PFSK-1 (cell line): Measurements from ENCODE around the gene DPP6.

Experiments used
- POLR2AphosphoS5 ChIP-seq: IDR thresholded peaks from 2 replicates; pipeline ENCODE4 v1.6.1; 2012; ENCODE audit warnings: low read depth, mild to moderate bottlenecking, control low read depth, low read length, moderate library complexity
- TF ChIP-seq, protein P1 (sequence below), 2 experiments: IDR thresholded peaks; 2 replicates each; pipeline versions ENCODE4 v1.6.1 to v1.8.0; 2011 to 2012; ENCODE audit warnings: low read depth in 2 of 2, low read length in 2 of 2, control low read depth in 1 of 2, inconsistent platforms in 1 of 2, mild to moderate bottlenecking in 1 of 2, moderate library complexity in 1 of 2; ENCODE audit not compliant: insufficient read depth in 1 of 2

DNA sequence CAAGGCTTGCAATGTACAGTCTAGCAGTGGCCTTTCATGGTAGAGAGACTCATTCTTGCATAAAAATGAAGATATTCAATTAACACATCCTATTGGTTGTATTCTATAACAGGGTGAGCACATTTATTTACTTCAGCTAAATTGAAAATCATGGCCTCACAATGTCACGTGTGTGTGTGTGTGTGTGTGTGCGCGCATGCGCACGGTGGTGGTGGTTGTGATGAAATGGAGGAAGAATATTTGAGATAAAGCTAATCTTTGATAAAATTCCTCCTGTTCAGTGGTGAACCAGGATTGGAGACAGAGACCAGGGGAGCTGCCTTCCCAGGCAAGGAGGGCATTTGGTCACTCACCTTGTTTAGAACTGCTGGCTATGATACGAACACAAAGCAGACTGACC, 199.8 kb downstream of the DPP6 start:
- TF ChIP-seq POLR2AphosphoS5: no peak
- TF ChIP-seq, protein P1, sequence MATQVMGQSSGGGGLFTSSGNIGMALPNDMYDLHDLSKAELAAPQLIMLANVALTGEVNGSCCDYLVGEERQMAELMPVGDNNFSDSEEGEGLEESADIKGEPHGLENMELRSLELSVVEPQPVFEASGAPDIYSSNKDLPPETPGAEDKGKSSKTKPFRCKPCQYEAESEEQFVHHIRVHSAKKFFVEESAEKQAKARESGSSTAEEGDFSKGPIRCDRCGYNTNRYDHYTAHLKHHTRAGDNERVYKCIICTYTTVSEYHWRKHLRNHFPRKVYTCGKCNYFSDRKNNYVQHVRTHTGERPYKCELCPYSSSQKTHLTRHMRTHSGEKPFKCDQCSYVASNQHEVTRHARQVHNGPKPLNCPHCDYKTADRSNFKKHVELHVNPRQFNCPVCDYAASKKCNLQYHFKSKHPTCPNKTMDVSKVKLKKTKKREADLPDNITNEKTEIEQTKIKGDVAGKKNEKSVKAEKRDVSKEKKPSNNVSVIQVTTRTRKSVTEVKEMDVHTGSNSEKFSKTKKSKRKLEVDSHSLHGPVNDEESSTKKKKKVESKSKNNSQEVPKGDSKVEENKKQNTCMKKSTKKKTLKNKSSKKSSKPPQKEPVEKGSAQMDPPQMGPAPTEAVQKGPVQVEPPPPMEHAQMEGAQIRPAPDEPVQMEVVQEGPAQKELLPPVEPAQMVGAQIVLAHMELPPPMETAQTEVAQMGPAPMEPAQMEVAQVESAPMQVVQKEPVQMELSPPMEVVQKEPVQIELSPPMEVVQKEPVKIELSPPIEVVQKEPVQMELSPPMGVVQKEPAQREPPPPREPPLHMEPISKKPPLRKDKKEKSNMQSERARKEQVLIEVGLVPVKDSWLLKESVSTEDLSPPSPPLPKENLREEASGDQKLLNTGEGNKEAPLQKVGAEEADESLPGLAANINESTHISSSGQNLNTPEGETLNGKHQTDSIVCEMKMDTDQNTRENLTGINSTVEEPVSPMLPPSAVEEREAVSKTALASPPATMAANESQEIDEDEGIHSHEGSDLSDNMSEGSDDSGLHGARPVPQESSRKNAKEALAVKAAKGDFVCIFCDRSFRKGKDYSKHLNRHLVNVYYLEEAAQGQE (IDR thresholded peaks at IDR 0.05; ENCODE audit: insufficient read depth in 1 of 2, low read depth in 2 of 2, low read length in 2 of 2): no peak
